Chondrocyte (in vitro differentiated cells): ENCODE results near the gene ARHGEF26. TPM values are rescaled to one million over a fixed set of nuclear protein-coding genes. Genes with fewer than 3 reads are reported as not detected.

Experiments used
- DNase-seq: peaks from one replicate; pipeline ENCODE4 v3.0.0; 2021; ENCODE audit warnings: mixed read lengths, low spot score
- H3K27ac Mint-ChIP-seq: one replicate; pipeline ENCODE4 v1.8.0; 2021; ENCODE audit warnings: mild to moderate bottlenecking, moderate library complexity, mixed read lengths; ENCODE audit not compliant: unreplicated experiment
- H3K27me3 Mint-ChIP-seq: 2 replicates; pipeline ENCODE4 v1.8.0; 2021; ENCODE audit warnings: low read depth, mixed read lengths
- H3K36me3 Mint-ChIP-seq: 2 replicates; pipeline ENCODE4 v1.8.0; 2021; ENCODE audit warnings: low read depth, mixed read lengths
- H3K4me1 Mint-ChIP-seq: 2 replicates; pipeline ENCODE4 v1.8.0; 2021; ENCODE audit warnings: low read depth, mild to moderate bottlenecking, mixed read lengths
- H3K4me3 Mint-ChIP-seq: one replicate; pipeline ENCODE4 v1.8.0; 2021; ENCODE audit warnings: mild to moderate bottlenecking, moderate library complexity, mixed read lengths; ENCODE audit not compliant: unreplicated experiment
- H3K9me3 Mint-ChIP-seq: 2 replicates; pipeline ENCODE4 v1.8.0; 2021; ENCODE audit warnings: low read depth, mixed read lengths
- CTCF ChIP-seq: fragments of 200-600 bp; sonication (generic); IDR thresholded peaks from 2 replicates; pipeline ENCODE4 v1.5.0; 2021; ENCODE audit warnings: antibody characterized with exemption, mild to moderate bottlenecking, moderate library complexity
- total RNA-seq: library from RNA; stranded (reverse); gene quantifications from 3 replicates; pipeline ENCODE4 v1.2.1, GENCODE V29; 2021

Gene ARHGEF26
- total RNA-seq, 1 donor from 2014 or later: 3.5 TPM

- H3K27ac Mint-ChIP-seq: no peak overlapping the region
- H3K4me3 Mint-ChIP-seq: no peak overlapping the region
- no peaks in the 10 kb centered on the region for H3K36me3 Mint-ChIP-seq
- TF ChIP-seq CTCF: no peak
- H3K9me3 Mint-ChIP-seq: no peaks in the 10 kb centered on the region
- no peak for DNase-seq
- no peaks in the 10 kb centered on the region for H3K27me3 Mint-ChIP-seq
- H3K4me1 Mint-ChIP-seq: peaks cover 24% of the 10 kb centered on the region
Measured at GRCh38 chr3:154229217-154229590, 108.0 kb downstream of the ARHGEF26 start.

GRCh38 chr3:154235330-154235729 is 114.1 kb downstream of the ARHGEF26 start:
- TF ChIP-seq CTCF: no peak
- Mint-ChIP-seq H3K27ac (no peak overlapping the region), H3K4me3 (no peak overlapping the region), H3K4me1 (no peaks in the 10 kb centered on the region), H3K9me3 (no peaks in the 10 kb centered on the region), H3K27me3 (no peaks in the 10 kb centered on the region), H3K36me3 (peaks cover 2% of the 10 kb centered on the region)
- DNase-seq: no peak

- Mint-ChIP-seq H3K36me3 (peaks cover 2% of the 10 kb centered on the region), H3K9me3 (no peaks in the 10 kb centered on the region), H3K4me3 (no peak overlapping the region), H3K4me1 (no peaks in the 10 kb centered on the region), H3K27ac (no peak overlapping the region), H3K27me3 (no peaks in the 10 kb centered on the region)
- no peak for TF ChIP-seq CTCF
- DNase-seq: no peak
Measured at GRCh38 chr3:154236331-154236730, 115.1 kb downstream of the ARHGEF26 start.

GRCh38 chr3:154240235-154240634 is 119.0 kb downstream of the ARHGEF26 start:
- Mint-ChIP-seq H3K27ac (no peak overlapping the region), H3K4me3 (no peak overlapping the region), H3K36me3 (peaks cover 2% of the 10 kb centered on the region), H3K4me1 (peaks cover 18% of the 10 kb centered on the region), H3K9me3 (no peaks in the 10 kb centered on the region), H3K27me3 (no peaks in the 10 kb centered on the region)
- DNase-seq: no peak
- TF ChIP-seq CTCF: no peak

- Mint-ChIP-seq H3K36me3 (peaks cover 2% of the 10 kb centered on the region), H3K4me3 (no peak overlapping the region), H3K27me3 (no peaks in the 10 kb centered on the region), H3K9me3 (no peaks in the 10 kb centered on the region), H3K27ac (no peak overlapping the region), H3K4me1 (peaks cover 18% of the 10 kb centered on the region)
- TF ChIP-seq CTCF: no peak
- no peak for DNase-seq
Measured at GRCh38 chr3:154241496-154241895, 120.3 kb downstream of the ARHGEF26 start.
